GM23248 (cell line): ENCODE results near the gene KCNRG. TPM values are rescaled to one million over a fixed set of nuclear protein-coding genes. Genes with fewer than 3 reads are reported as not detected.
A peak's percentile ranks its signal among the peaks of the same experiment; 100 is the strongest.

Source experiments
- DNase-seq: peaks from one replicate; pipeline ENCODE4 v3.0.0-alpha.2; 2015
- H2AFZ ChIP-seq: fragments of 200-600 bp; sonication (generic); 2 replicates; pipeline ENCODE4 v1.6.1; 2016; ENCODE audit warnings: antibody characterized with exemption
- H3F3A ChIP-seq: fragments of 200-600 bp; sonication (generic); 2 replicates; pipeline ENCODE4 v1.6.1; 2016; ENCODE audit warnings: mild to moderate bottlenecking, antibody characterized with exemption, mixed run types; ENCODE audit not compliant: insufficient read depth
- H3K27ac ChIP-seq: fragments of 200-600 bp; sonication (generic); 2 replicates; pipeline ENCODE4 v1.5.1; 2016; ENCODE audit warnings: mild to moderate bottlenecking
- H3K27me3 ChIP-seq: fragments of 200-600 bp; sonication (generic); replicated peaks from 2 replicates; pipeline ENCODE4 v1.6.1; 2016; ENCODE audit warnings: mild to moderate bottlenecking; ENCODE audit not compliant: insufficient read depth
- H3K36me3 ChIP-seq: fragments of 200-600 bp; sonication (generic); 2 replicates; pipeline ENCODE4 v1.6.1; 2016; ENCODE audit warnings: low read depth, mild to moderate bottlenecking
- H3K4me1 ChIP-seq: fragments of 200-600 bp; sonication (generic); 2 replicates; pipeline ENCODE4 v1.6.1; 2016; ENCODE audit warnings: mild to moderate bottlenecking; ENCODE audit not compliant: insufficient read depth
- H3K4me2 ChIP-seq: fragments of 200-600 bp; sonication (generic); one replicate; pipeline ENCODE4 v1.6.1; 2016; ENCODE audit warnings: mild to moderate bottlenecking; ENCODE audit not compliant: unreplicated experiment
- H3K4me3 ChIP-seq: fragments of 200-600 bp; sonication (generic); 2 replicates; pipeline ENCODE4 v1.5.1; 2016; ENCODE audit warnings: mild to moderate bottlenecking
- H3K79me2 ChIP-seq: fragments of 200-600 bp; sonication (generic); 2 replicates; pipeline ENCODE4 v1.6.1; 2016; ENCODE audit warnings: mild to moderate bottlenecking; ENCODE audit not compliant: insufficient read depth
- H3K9ac ChIP-seq: fragments of 200-600 bp; sonication (generic); 2 replicates; pipeline ENCODE4 v1.6.1; 2016; ENCODE audit warnings: mild to moderate bottlenecking
- H3K9me2 ChIP-seq: fragments of 200-600 bp; sonication (generic); 2 replicates; pipeline ENCODE4 v1.6.1; 2016; ENCODE audit warnings: mixed run types, mild to moderate bottlenecking, moderate library complexity; ENCODE audit not compliant: insufficient read depth
- H3K9me3 ChIP-seq: fragments of 200-600 bp; sonication (generic); one replicate; pipeline ENCODE4 v1.6.1; 2017; ENCODE audit warnings: low read depth
- H4K20me1 ChIP-seq: fragments of 200-600 bp; sonication (generic); 2 replicates; pipeline ENCODE4 v1.6.0; 2016; ENCODE audit not compliant: insufficient read depth
- EZH2 ChIP-seq: fragments of 200-600 bp; sonication (generic); IDR thresholded peaks from 2 replicates; pipeline ENCODE4 v1.6.1; 2018; ENCODE audit warnings: antibody characterized with exemption, mild to moderate bottlenecking; ENCODE audit not compliant: insufficient read depth, poor library complexity, severe bottlenecking
- EZH2phosphoT487 ChIP-seq: fragments of 200-600 bp; sonication (generic); IDR thresholded peaks from 2 replicates; pipeline ENCODE4 v1.6.1; 2018; ENCODE audit warnings: antibody characterized with exemption, moderate library complexity, mild to moderate bottlenecking, low read depth; ENCODE audit not compliant: insufficient read depth
- WGBS, 2 experiments: methylation state at CpG; one replicate each; pipeline ENCODE4 v1.1.6; 2015 to 2017; ENCODE audit warnings: low lambda C conversion rate in 2 of 2, low coverage in 1 of 2; ENCODE audit errors: missing lambda C conversion rate in 2 of 2; 5-methylcytosine and 5-hydroxymethylcytosine counted together
- in situ Hi-C: fragments of 300-500 bp; cut with MboI; formaldehyde crosslinking; loops from 2 replicates; pipeline ENCODE4 v1.15.0; 2020
- polyA plus RNA-seq: library from polyadenylated mRNA; unstranded; fragments of >200 nt; fragmentation: Nextera tagmentation; extraction: Ambion mirVana; gene quantifications from 2 replicates; pipeline ENCODE4 v1.2.1, GENCODE V29; 2016
- total RNA-seq: library from RNA; depleted of rRNA; stranded (reverse); fragments of >200 nt; shearing (Covaris generic); gene quantifications from 2 replicates; pipeline ENCODE4 v1.2.3, GENCODE V29; 2014

KCNRG gene
- total and polyA plus RNA-seq, 2 experiments from 2014 or later, result 0.15 to 0.97 TPM

GRCh38 chr13:49998714-49999624, 16.3 kb upstream of the KCNRG start:
- H3K9ac ChIP-seq, result peak overlapping the region; percentile 98
- peaks cover 65% of the 10 kb centered on the region for H3K79me2 ChIP-seq
- peaks cover 26% of the 10 kb centered on the region for H3K4me1 ChIP-seq
- H3K9me2 ChIP-seq, result no peaks in the 10 kb centered on the region
- no peaks in the 10 kb centered on the region for H4K20me1 ChIP-seq
- peaks cover 19% of the 10 kb centered on the region for H3F3A ChIP-seq
- in situ Hi-C loops, result loop anchor here (25.0 kb wide), 2 partner anchors 538 to 813 kb away; no protein-coding TSS in a partner anchor
- no peak overlapping the region for H3K27ac ChIP-seq
- WGBS, 2 experiments, result 76 to 78% methylated on average over 21 to 22 of the region's 22 CpGs
- no peak overlapping the region for H2AFZ ChIP-seq
- peaks cover 41% of the 10 kb centered on the region for H3K36me3 ChIP-seq
- H3K27me3 ChIP-seq, result no peaks in the 10 kb centered on the region
- H3K9me3 ChIP-seq, result no peaks in the 10 kb centered on the region
- peak overlapping the region; percentile 93 for H3K4me3 ChIP-seq
- TF ChIP-seq EZH2phosphoT487 (no peak), EZH2 (no peak)
- peak overlapping the region; percentile 91 for H3K4me2 ChIP-seq
- no peak for DNase-seq

GRCh38 chr13:50001287-50001686, 14.0 kb upstream of the KCNRG start:
- Histone ChIP-seq H3K4me2 (peak overlapping the region; percentile 11), H3K9ac (no peak overlapping the region), H3K4me1 (peaks cover 26% of the 10 kb centered on the region), H3K4me3 (no peak overlapping the region), H3K9me2 (no peaks in the 10 kb centered on the region), H4K20me1 (no peaks in the 10 kb centered on the region), H3K9me3 (no peaks in the 10 kb centered on the region), H2AFZ (no peak overlapping the region), H3K27me3 (no peaks in the 10 kb centered on the region), H3K79me2 (peaks cover 88% of the 10 kb centered on the region), H3F3A (peaks cover 22% of the 10 kb centered on the region), H3K27ac (no peak overlapping the region), H3K36me3 (peaks cover 43% of the 10 kb centered on the region)
- no peak for DNase-seq
- WGBS, 2 experiments, result 92 to 93% methylated on average over 1 of the region's 1 CpG
- in situ Hi-C loops, result no loop called here
- TF ChIP-seq EZH2phosphoT487 (no peak), EZH2 (no peak)

GRCh38 chr13:50006426-50007135, 8.7 kb upstream of the KCNRG start:
- H3K27ac ChIP-seq, result no peak overlapping the region
- H3K4me2 ChIP-seq, result no peak overlapping the region
- no peak overlapping the region for H3K4me3 ChIP-seq
- H3K36me3 ChIP-seq, result peaks cover 23% of the 10 kb centered on the region
- H3K9ac ChIP-seq, result no peak overlapping the region
- 97 to 100% methylated on average over 7 of the region's 7 CpGs for WGBS, 2 experiments
- peak; percentile 36 for DNase-seq
- H3K9me3 ChIP-seq, result no peaks in the 10 kb centered on the region
- H4K20me1 ChIP-seq, result no peaks in the 10 kb centered on the region
- TF ChIP-seq EZH2, result no peak
- no peak for TF ChIP-seq EZH2phosphoT487
- in situ Hi-C loops, result no loop called here
- no peaks in the 10 kb centered on the region for H3K9me2 ChIP-seq
- H3F3A ChIP-seq, result peaks cover 10% of the 10 kb centered on the region
- H3K27me3 ChIP-seq, result no peaks in the 10 kb centered on the region
- peaks cover 3% of the 10 kb centered on the region; the same call in 1 of the 2 replicates for H3K4me1 ChIP-seq
- H3K79me2 ChIP-seq, result peaks cover 99% of the 10 kb centered on the region
- no peak overlapping the region for H2AFZ ChIP-seq

- Histone ChIP-seq H2AFZ (no peak overlapping the region), H4K20me1 (no peaks in the 10 kb centered on the region), H3K9ac (no peak overlapping the region), H3F3A (peaks cover 34% of the 10 kb centered on the region), H3K4me1 (peaks cover 2% of the 10 kb centered on the region; the same call in 1 of the 2 replicates), H3K27me3 (no peaks in the 10 kb centered on the region), H3K9me2 (no peaks in the 10 kb centered on the region), H3K36me3 (peaks cover 26% of the 10 kb centered on the region), H3K27ac (no peak overlapping the region), H3K79me2 (peaks cover 86% of the 10 kb centered on the region), H3K4me3 (no peak overlapping the region), H3K9me3 (no peaks in the 10 kb centered on the region), H3K4me2 (no peak overlapping the region)
- no peak for DNase-seq
- in situ Hi-C loops, result no loop called here
- 98 to 100% methylated on average over 1 of the region's 1 CpG for WGBS, 2 experiments
- no peak for TF ChIP-seq EZH2
- TF ChIP-seq EZH2phosphoT487, result no peak
Measured at GRCh38 chr13:50011461-50011860, 3.8 kb upstream of the KCNRG start.
